HG02588 (cell line): ENCODE measurements around the gene COX14.
A peak's percentile ranks its signal among the peaks of the same experiment; 100 is the strongest.
"Not testable (repeated sequence)": the region's sequence is repeated elsewhere in the genome, so short reads cannot be mapped to it uniquely, and the experiment has no call there.

Experiments used
- ATAC-seq: cut with Tn5 transposase; IDR thresholded peaks from one replicate; pipeline ENCODE4 v1.9.1; 2021; ENCODE audit warnings: mild to moderate bottlenecking, moderate library complexity; ENCODE audit not compliant: unreplicated experiment

The COX14 gene

DNA sequence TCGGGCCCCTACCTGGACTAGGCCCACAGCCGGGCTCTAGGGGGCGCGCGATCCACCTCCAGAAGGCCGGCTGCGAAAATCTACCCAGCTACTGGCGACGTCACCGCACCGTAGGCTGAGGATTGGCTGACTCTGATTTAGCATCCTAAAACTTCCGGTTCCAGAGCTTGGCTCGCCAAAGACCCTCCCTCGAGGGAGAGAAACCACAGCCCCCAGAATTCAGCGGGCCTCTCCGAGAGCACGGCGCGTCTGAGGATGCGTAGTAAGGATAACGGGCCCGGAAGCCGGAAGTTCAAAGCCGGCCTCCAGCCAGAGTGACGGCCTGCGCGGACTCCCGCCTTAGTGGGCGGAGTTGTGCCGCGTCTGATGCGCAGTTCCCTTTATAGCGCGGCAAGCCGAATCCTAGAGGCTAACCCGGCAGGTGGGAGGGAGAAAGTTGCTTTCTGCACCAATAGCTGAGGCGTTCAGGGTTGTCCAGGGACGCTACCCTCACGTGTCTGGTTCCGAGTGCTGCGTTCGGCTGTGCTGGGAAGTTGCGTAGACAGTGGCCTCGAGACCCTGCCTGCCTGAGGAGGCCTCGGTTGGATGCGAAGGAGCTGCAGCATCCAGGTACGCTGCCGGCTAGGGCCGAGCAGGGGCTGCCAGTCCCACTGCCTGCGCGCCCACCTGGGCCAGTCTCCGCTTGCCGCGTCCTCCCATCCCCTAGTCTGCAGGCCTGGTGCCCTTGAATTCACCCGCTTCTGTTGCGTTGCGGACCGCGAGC is at the start of gene COX14:
TSS of gene COX14 (plus strand) at position 544 of the 763 bp plus-strand sequence. CDS start 7,808 bp downstream, outside the sequence.
- ATAC-seq: peak; percentile 80

DNA sequence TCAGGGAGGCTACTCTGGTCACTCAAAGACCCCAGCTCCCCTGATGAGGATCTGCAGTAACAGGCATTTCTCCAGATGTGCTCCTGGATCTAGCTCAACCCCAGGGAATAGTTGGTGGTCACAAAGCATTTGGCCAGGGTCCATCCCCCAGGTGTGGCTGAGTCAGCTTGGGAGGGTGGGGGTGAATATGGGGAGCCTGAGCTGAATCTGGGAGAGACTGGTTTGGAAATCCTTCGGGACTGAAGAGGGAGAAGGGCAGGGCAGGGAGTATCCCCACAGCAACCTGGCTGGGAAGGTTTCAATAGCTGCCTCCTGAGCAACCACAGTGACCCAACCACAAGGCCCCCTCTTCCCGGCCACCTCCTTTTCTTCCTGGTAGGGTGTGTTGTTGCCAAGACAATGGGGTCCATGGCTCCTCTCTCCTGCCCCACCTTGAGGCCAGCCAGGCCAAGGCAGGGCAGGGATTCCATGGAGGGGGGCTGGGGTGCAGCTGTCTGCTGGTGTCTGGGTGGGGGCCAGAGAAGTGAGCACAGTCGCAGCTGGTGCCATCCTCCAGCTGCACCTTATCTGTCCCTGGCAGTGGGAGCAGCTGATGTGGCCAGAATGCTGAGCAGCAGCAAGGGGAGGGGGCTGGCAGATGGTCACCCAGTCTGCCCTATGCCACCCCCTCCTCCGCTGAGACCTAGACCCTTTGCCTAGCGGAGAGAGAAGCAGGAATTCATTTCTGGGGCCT is 49.1 kb upstream of the COX14 start:
- no peak for ATAC-seq

GRCh38 chr12:50065726-50066310 is 46.2 kb upstream of the COX14 start:
- ATAC-seq: no peak

DNA sequence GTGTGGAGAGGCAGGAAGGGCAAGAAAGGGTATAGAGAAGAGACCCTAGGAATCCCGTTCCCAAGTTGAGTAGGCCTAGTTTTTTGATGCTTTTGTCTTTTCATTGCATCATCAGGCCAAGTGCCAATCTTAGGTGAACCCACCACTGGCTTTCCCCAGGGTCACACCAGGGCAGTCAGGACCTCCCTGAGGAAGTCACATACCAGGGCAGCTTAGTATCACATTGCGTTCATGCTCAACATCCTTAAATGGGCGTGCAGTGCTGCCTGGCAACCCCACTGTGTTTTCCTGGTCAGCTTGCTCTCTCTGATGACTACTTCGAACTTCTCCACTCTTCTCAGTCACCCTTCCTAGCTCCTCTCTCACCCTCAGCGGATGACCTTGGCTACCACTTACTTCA is 45.6 kb upstream of the COX14 start:
- no peak for ATAC-seq

- ATAC-seq: no peak
Observed at GRCh38 chr12:50069069-50069468, 43.0 kb upstream of the COX14 start.

- ATAC-seq: no peak
Observed at GRCh38 chr12:50069539-50069938, 42.5 kb upstream of the COX14 start.

GRCh38 chr12:50070314-50071060 is 41.5 kb upstream of the COX14 start:
- peak; percentile 51 for ATAC-seq

DNA sequence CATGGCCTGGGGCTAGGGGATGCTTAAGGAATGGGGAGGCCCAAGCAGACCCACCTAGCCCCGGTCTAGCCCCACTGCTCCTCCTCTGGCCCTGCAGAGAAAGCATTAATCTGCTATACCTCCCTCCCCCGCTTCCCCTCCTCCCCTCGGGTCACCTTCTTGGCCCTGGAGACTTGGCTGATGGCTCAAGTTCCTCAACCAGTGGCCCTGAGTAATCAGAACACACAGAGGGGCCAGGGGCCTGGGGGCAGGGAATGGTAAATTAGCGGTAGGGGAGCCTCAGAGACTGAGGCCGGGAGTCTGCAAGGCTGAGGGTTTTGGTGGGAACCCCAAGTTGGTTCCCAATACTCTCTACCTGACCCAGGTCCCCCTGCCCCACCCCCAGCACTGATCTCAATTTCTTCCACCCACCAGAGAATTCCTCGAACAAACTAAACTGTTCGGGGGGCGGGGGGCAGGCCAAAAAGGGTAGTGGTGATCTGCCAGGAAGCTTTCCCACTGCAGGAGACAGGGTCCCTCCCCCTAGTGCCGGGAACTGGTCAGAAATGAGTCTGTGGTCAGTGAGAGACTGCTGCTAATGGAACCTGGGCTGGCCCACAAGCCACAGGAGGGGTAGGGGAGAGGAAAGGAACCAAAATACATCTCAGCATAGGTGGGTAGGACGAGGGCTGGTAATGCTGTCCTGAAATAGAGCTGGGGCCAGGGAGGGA is 39.7 kb upstream of the COX14 start:
- ATAC-seq: no peak

- no peak for ATAC-seq
Observed at GRCh38 chr12:50073206-50073605, 38.8 kb upstream of the COX14 start.

DNA sequence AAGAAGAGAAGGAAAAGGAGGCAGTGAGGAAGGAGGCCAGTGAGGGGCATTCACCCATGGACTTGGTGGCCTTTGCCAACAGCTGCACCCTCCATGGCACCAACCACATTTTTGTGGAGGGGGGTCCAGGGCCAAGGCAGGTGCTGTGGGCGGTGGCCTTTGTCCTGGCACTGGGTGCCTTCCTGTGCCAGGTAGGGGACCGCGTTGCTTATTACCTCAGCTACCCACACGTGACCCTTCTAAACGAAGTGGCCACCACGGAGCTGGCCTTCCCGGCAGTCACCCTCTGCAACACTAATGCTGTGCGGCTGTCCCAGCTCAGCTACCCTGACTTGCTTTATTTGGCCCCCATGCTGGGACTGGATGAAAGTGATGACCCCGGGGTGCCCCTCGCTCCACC is 38.3 kb upstream of the COX14 start:
- ATAC-seq: no peak

DNA sequence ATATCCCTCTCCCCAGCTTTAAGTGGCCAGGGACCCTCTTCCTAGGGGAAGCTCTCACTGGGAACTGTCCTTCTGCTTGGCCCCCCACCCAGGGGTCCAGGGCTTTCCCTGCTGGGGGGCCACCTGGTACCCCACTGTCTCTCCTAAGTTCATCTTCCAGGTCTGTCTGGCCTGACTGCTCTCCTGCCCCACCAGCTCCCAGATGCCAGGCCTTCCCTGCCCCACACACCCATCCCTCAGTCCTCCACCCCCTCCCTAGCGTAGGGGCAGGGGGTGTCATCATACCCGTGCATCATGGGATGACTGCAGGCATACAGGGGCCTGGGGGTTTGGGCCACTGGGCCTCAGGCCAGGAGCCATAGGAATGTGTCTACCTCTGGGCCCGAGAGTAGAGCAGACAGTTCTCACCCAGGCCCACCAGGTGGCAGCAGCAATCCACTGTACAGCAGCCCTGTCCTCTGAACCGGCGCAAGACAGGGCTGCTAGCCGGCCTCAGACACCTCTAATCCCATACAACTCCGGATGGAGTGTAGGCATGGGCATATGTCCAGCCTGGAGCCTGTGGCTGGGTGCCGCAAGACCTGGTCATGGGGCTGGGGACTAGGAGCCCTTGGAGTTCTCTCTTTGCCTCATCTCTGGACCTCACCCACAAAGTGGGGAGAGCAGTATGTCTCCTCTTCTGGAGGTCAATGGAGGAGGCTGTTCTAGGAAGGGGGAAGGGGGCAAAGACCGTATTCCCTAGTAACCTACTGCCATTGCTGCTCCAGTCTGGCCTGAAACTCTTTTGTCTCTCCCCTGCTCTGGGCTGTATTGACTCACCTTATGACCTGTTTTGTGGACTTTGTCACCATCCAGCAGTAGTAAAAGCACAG is 36.9 kb upstream of the COX14 start:
- ATAC-seq: peak; percentile 67

- no peak for ATAC-seq
Observed at GRCh38 chr12:50075808-50076170, 36.2 kb upstream of the COX14 start.

DNA sequence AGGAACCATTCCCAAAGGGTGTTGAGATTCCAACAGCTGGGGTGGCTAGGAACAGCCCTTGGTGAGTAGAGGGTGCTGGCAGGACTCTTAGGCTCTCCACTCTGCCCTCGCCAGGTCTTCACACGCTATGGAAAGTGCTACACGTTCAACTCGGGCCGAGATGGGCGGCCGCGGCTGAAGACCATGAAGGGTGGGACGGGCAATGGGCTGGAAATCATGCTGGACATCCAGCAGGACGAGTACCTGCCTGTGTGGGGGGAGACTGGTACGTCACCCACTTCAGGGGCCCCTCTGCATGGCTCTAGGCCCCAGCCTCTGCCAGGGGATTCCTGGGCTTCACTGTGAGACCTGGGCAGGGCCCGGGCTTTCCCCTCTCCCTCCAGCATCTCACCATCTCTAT is 34.9 kb upstream of the COX14 start:
- no peak for ATAC-seq

DNA sequence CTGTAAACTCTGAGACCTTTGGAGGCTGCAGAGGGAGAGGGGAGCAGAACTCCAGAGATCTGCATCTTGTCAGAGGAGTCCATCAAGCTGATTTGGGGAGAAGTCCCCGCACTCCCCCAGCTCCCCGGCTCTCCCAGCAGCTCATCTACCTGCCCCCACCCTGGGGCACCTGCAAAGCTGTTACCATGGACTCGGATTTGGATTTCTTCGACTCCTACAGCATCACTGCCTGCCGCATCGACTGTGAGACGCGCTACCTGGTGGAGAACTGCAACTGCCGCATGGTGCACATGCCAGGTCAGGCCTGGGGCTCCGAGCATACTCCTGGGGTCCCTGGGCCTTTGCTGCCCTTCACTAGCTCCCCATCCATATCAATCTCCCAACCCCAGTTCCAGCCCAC is 33.8 kb upstream of the COX14 start:
- ATAC-seq: no peak

DNA sequence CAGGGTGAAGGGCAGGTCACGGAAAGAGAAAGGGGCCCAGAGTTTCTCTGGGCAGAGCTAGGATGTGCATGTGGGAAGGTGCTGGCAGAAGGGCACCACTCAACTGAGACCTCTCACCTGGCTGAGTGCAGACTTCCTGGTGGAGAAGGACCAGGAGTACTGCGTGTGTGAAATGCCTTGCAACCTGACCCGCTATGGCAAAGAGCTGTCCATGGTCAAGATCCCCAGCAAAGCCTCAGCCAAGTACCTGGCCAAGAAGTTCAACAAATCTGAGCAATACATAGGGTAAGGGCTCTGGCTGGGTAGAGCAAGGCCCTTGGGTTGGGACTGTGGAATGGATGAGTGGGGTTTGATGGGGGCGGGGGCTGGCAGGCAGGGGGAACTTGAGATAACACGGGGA is 32.3 kb upstream of the COX14 start:
- ATAC-seq: no peak

DNA sequence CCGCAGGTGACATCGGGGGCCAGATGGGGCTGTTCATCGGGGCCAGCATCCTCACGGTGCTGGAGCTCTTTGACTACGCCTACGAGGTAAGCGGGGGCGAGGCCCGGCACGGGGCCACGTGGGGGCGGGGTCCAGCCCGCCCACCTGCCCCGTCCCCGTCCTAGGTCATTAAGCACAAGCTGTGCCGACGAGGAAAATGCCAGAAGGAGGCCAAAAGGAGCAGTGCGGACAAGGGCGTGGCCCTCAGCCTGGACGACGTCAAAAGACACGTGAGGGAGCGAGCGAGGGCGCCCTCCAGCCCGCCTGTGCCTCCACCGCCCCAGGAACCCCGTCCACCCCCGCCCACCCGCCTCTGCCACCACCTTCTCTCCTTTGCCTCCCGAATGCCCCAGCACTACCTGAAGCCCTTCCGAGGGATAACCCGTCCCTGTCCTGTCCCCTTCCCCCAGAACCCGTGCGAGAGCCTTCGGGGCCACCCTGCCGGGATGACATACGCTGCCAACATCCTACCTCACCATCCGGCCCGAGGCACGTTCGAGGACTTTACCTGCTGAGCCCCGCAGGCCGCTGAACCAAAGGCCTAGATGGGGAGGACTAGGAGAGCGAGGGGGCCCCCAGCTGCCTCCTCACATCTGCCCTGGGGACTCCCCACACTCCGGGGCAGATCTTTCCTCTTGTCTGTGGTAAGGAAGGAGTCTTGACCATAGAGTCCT is 30.8 kb upstream of the COX14 start:
- ATAC-seq: no peak

DNA sequence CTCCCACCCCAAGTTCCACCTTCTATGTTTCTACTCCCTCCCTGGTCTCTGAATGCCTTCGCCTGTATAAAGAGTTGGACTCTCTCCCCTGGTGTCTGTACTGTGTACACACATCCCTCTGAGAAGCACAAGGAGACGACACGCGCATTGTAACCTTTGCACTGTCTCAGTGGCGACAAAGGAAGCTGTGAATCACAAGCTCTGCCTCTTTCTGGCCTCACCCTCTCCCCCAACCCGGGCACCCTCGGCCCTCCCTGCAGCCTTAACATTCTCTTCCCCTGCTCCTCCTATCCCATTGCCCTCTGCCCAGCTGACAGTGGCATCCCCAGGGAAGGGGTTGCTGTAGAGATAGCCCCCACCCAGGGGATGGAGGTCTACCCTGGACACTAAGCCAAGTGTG is 29.4 kb upstream of the COX14 start:
- no peak for ATAC-seq

- no peak for ATAC-seq
Observed at GRCh38 chr12:50083301-50083700, 28.7 kb upstream of the COX14 start.

DNA sequence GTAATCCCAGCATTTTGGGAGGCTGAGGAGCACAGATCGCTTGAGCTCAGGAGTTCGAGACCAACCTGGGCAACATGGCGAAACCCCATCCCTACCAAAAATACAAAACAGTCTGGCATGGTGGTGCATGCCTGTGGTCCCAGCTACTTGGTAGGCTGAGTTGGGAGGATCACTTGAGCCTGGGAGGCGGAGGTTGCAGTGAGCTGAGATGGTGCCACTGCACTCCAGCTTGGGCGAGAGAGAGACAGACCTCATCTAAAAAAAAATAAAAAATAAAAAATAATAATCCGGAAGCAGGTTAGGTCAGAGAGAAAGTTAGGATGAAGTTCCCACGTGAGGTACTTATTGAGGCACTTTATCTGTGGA is 27.6 kb upstream of the COX14 start:
- ATAC-seq: not testable (repeated sequence)
